HepG2 (cell line): ENCODE results near the gene HJURP. TPM values are rescaled to one million over a fixed set of nuclear protein-coding genes. Genes with fewer than 3 reads are reported as not detected.

ENCODE experiments used
- ATM ChIP-seq: fragments of 450-650 bp; IDR thresholded peaks from 2 replicates; pipeline ENCODE4 v1.7.1; 2017; ENCODE audit warnings: mild to moderate bottlenecking, borderline replicate concordance
- BHLHE40 ChIP-seq: IDR thresholded peaks from 2 replicates; pipeline ENCODE4 v1.6.1; 2011; ENCODE audit warnings: low read length, improper control_type of control experiment
- E2F1 ChIP-seq: sonication (generic); formaldehyde crosslinking; IDR thresholded peaks from 2 replicates; pipeline ENCODE4 v1.5.0; 2020; ENCODE audit warnings: missing genetic modification reagents
- HOXA9 ChIP-seq: sonication (generic); formaldehyde crosslinking; IDR thresholded peaks from 2 replicates; pipeline ENCODE4 v1.8.1; 2022; ENCODE audit warnings: missing genetic modification reagents, mild to moderate bottlenecking, moderate library complexity, borderline replicate concordance
- KDM6A ChIP-seq: IDR thresholded peaks from 2 replicates; pipeline ENCODE4 v1.6.1; 2016; ENCODE audit warnings: low read depth
- KLF12 ChIP-seq: sonication (generic); formaldehyde crosslinking; IDR thresholded peaks from 2 replicates; pipeline ENCODE4 v1.4.0; 2020; ENCODE audit warnings: missing genetic modification reagents, borderline replicate concordance
- MIER2 ChIP-seq: IDR thresholded peaks from 2 replicates; pipeline ENCODE4 v1.6.1; 2016; ENCODE audit warnings: missing biosample characterization, missing genetic modification reagents
- RAD21 ChIP-seq: fragments of 450-650 bp; formaldehyde crosslinking; IDR thresholded peaks from 2 replicates; pipeline ENCODE4 v1.5.0; 2020; ENCODE audit warnings: mild to moderate bottlenecking
- SOX5 ChIP-seq: IDR thresholded peaks from 2 replicates; pipeline ENCODE4 v1.6.1; 2016; ENCODE audit warnings: borderline replicate concordance
- SOX6 ChIP-seq, 2 experiments: fragments of 450-650 bp in 1 of 2; sonication (generic) in 1 of 2; formaldehyde crosslinking in 1 of 2; IDR thresholded peaks; 2 replicates each; pipeline versions ENCODE4 v1.4.0 to v1.6.1; 2017 to 2020; ENCODE audit warnings: antibody characterized with exemption in 1 of 2, mild to moderate bottlenecking in 1 of 2, missing genetic modification reagents in 1 of 2
- TEAD2 ChIP-seq: sonication (generic); formaldehyde crosslinking; IDR thresholded peaks from 2 replicates; pipeline ENCODE4 v1.9.0; 2021; ENCODE audit warnings: missing genetic modification reagents
- ZMYM2 ChIP-seq: sonication (generic); formaldehyde crosslinking; IDR thresholded peaks from 2 replicates; pipeline ENCODE4 v1.8.0; 2022; ENCODE audit warnings: mild to moderate bottlenecking, missing genetic modification reagents
- ZNF329 ChIP-seq: sonication (generic); formaldehyde crosslinking; IDR thresholded peaks from 2 replicates; pipeline ENCODE4 v1.9.0; 2021; ENCODE audit warnings: low read depth, mild to moderate bottlenecking, missing genetic modification reagents
- ZNF33B ChIP-seq: sonication (generic); formaldehyde crosslinking; IDR thresholded peaks from 2 replicates; pipeline ENCODE4 v1.5.1; 2020; ENCODE audit warnings: mild to moderate bottlenecking, missing genetic modification reagents
- ZNF446 ChIP-seq: sonication (generic); formaldehyde crosslinking; IDR thresholded peaks from 2 replicates; pipeline ENCODE4 v1.5.0; 2020; ENCODE audit warnings: mild to moderate bottlenecking, missing genetic modification reagents
- ZNF558 ChIP-seq: sonication (generic); formaldehyde crosslinking; IDR thresholded peaks from 2 replicates; pipeline ENCODE4 v1.9.0; 2022; ENCODE audit warnings: mild to moderate bottlenecking, missing genetic modification reagents, borderline replicate concordance
- ZNF687 ChIP-seq: sonication (generic); formaldehyde crosslinking; IDR thresholded peaks from 2 replicates; pipeline ENCODE4 v1.5.1; 2020; ENCODE audit warnings: mild to moderate bottlenecking, missing genetic modification reagents, moderate library complexity
- ZNF720 ChIP-seq: sonication (generic); formaldehyde crosslinking; IDR thresholded peaks from 2 replicates; pipeline ENCODE4 v1.4.0; 2020; ENCODE audit warnings: missing genetic modification reagents
- ZNF850 ChIP-seq: sonication (generic); formaldehyde crosslinking; conservative IDR thresholded peaks from 2 replicates; pipeline ENCODE4 v1.9.0; 2021; ENCODE audit warnings: mild to moderate bottlenecking, missing genetic modification reagents
- polyA plus RNA-seq, 8 experiments: library from polyadenylated mRNA; depleted of rRNA in 3 of 8; stranded (reverse) in 7 of 8; unstranded in 1 of 8; fragments of >200 nt; fragmentation: Illumina TruSeq in 4 of 8; extraction: Trizol in 4 of 8; gene quantifications; 2 replicates each; pipeline versions ENCODE4 v1.2.1 to v1.2.3, GENCODE V29; 2011 to 2016; ENCODE audit warnings: low read depth in 4 of 8, missing spikeins in 1 of 8, mixed read lengths in 1 of 8; ENCODE audit not compliant: insufficient read depth in 1 of 8
- total RNA-seq, 5 experiments: library from RNA; depleted of rRNA; stranded (reverse); fragments of >200 nt; fragmentation: Illumina TruSeq; extraction: Trizol; gene quantifications; 2 replicates each; pipeline ENCODE4 v1.2.3, GENCODE V29; 2016; ENCODE audit warnings: low read depth in 1 of 5
- TF ChIP-seq, protein P1 (sequence below): IDR thresholded peaks from 2 replicates; pipeline ENCODE4 v1.4.0; 2020; ENCODE audit warnings: mild to moderate bottlenecking, missing genetic modification reagents
- TF ChIP-seq, protein P2 (sequence below): conservative IDR thresholded peaks from 2 replicates; pipeline ENCODE4 v1.6.1; 2018; ENCODE audit warnings: missing genetic modification reagents

The HJURP gene
- total and polyA plus RNA-seq, 2 of the 13 experiments (the other 11 are each of a cell fraction or from before 2014, with no cell fraction given) = 36.3 to 43.9 TPM

DNA sequence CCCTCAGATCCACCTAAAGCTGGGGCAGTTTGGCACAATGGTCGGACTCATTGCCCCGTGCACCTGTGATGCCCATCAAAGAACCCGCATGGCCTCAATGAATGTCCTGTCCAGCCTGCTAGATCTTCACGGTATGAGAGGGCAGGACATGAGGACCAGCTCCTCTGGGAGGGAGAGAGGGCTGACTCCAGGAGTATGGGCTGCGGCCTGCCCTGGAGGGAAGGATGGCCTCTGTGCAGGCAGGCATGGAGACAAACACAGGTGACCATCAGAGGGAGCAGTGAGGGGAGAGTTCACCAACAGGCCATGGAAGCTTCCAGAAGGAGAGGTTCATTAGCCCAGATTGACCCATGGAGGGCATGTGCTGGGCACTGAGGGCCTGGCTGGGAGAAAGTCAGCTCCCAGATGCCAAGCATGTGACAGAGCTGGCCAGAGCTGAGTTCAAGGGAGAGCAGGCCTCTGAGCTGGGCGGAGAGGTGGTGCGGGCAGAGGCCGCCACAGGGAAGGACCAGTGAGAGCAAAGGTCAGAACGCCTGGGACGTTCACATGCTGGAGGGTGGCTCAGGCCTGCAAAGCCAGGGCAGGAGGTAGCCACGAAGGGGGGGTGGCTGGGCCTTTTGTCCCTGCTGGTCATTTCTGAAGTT is 36.2 kb downstream of the HJURP start (continued):
- TF ChIP-seq, protein P1, sequence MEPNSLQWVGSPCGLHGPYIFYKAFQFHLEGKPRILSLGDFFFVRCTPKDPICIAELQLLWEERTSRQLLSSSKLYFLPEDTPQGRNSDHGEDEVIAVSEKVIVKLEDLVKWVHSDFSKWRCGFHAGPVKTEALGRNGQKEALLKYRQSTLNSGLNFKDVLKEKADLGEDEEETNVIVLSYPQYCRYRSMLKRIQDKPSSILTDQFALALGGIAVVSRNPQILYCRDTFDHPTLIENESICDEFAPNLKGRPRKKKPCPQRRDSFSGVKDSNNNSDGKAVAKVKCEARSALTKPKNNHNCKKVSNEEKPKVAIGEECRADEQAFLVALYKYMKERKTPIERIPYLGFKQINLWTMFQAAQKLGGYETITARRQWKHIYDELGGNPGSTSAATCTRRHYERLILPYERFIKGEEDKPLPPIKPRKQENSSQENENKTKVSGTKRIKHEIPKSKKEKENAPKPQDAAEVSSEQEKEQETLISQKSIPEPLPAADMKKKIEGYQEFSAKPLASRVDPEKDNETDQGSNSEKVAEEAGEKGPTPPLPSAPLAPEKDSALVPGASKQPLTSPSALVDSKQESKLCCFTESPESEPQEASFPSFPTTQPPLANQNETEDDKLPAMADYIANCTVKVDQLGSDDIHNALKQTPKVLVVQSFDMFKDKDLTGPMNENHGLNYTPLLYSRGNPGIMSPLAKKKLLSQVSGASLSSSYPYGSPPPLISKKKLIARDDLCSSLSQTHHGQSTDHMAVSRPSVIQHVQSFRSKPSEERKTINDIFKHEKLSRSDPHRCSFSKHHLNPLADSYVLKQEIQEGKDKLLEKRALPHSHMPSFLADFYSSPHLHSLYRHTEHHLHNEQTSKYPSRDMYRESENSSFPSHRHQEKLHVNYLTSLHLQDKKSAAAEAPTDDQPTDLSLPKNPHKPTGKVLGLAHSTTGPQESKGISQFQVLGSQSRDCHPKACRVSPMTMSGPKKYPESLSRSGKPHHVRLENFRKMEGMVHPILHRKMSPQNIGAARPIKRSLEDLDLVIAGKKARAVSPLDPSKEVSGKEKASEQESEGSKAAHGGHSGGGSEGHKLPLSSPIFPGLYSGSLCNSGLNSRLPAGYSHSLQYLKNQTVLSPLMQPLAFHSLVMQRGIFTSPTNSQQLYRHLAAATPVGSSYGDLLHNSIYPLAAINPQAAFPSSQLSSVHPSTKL (CRISPR knock-in tag) = 0 out of 2 replicates have a peak, but pooled peaks have one; percentile 14
- TF ChIP-seq ZNF720 (no peak), BHLHE40 (no peak), ZNF329 (CRISPR knock-in tag) (no peak), RAD21 (CRISPR knock-in tag) (no peak), SOX6 (IDR thresholded peaks at IDR 0.05) (no peak), SOX6 (CRISPR knock-in tag; IDR thresholded peaks at IDR 0.05) (0 out of 2 replicates have a peak, but pooled peaks have one; percentile 26), TEAD2 (CRISPR knock-in tag) (no peak), ZNF33B (CRISPR knock-in tag) (no peak), ATM (no peak), KDM6A (CRISPR knock-in tag) (no peak), SOX5 (no peak), KLF12 (no peak), ZNF446 (CRISPR knock-in tag) (no peak), ZNF687 (CRISPR knock-in tag) (peak; percentile 79), HOXA9 (CRISPR knock-in tag) (no peak), ZNF558 (CRISPR knock-in tag) (peak; percentile 34; the same call in 1 of the 2 replicates), ZNF850 (CRISPR knock-in tag) (no peak), E2F1 (CRISPR knock-in tag) (no peak), ZMYM2 (peak; percentile 66; the same call in 1 of the 2 replicates), MIER2 (CRISPR knock-in tag) (no peak)
- TF ChIP-seq, protein P2, sequence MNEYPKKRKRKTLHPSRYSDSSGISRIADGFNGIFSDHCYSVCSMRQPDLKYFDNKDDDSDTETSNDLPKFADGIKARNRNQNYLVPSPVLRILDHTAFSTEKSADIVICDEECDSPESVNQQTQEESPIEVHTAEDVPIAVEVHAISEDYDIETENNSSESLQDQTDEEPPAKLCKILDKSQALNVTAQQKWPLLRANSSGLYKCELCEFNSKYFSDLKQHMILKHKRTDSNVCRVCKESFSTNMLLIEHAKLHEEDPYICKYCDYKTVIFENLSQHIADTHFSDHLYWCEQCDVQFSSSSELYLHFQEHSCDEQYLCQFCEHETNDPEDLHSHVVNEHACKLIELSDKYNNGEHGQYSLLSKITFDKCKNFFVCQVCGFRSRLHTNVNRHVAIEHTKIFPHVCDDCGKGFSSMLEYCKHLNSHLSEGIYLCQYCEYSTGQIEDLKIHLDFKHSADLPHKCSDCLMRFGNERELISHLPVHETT = no peak
